Measurements from ENCODE around the gene KCNMB2. TPM values are rescaled to one million over a fixed set of nuclear protein-coding genes. Genes with fewer than 3 reads are reported as not detected.

KCNMB2 gene
- polyA plus RNA-seq, 1 donor (not counting 4 experiments of a cell fraction or from before 2014, with no cell fraction given) = not detected

DNA sequence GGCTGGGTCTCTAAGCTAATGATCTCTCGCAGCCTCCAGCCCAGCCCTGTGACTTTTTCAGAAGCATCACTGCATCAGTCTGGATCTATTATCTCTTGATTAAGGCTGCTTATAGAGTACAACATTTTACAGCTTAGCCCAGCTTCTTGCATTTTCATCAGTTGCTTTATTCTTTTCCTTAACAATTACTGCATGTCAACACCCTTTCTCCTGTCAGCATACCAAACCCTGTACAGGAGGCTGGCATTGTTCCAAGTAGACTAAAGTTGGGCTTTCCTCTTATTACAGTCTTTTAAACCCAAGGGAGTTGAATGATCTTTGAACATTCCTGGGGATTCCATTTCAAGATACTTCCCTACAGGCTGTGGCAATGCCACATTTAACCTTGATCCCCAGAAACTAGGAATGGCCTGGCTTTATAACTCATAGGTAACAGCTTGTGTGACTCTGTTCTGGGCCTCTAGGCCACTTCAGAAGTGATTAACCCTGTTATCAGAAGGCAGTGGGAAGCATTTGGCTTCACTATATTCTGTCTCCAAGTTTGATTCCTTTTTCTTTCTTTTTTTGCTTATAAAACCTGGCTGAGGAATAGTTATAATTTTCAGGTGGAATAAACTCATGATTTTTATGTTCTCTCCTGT is 182.9 kb downstream of the KCNMB2 start:
- Histone ChIP-seq H3K27me3 (ENCODE audit: control insufficient read depth, extremely low read depth, insufficient read depth, low read length) (no peaks in the 10 kb centered on the region), H3K4me1 (ENCODE audit: control insufficient read depth, extremely low read depth, insufficient read depth, low read length) (peaks cover 10% of the 10 kb centered on the region), H3K9me3 (ENCODE audit: control insufficient read depth, low read depth, low read length) (no peaks in the 10 kb centered on the region), H4K20me1 (ENCODE audit: control insufficient read depth, extremely low read depth, insufficient read depth, low read length) (no peaks in the 10 kb centered on the region), H3K4me2 (ENCODE audit: control insufficient read depth, extremely low read depth, insufficient read depth, low read depth, low read length) (no peak overlapping the region), H3K27ac (ENCODE audit: control insufficient read depth, insufficient read depth, low read length) (no peak overlapping the region), H3K36me3 (ENCODE audit: control insufficient read depth in 2 of 2, extremely low read depth in 1 of 2, insufficient read depth in 2 of 2, low read length in 2 of 2) (no peaks in the 10 kb centered on the region), H3K9me1 (ENCODE audit: control insufficient read depth, extremely low read depth, insufficient read depth, low read length) (no peaks in the 10 kb centered on the region), H3K9ac (ENCODE audit: control insufficient read depth, extremely low read depth, insufficient read depth, low read length) (no peak overlapping the region), H3K79me2 (ENCODE audit: control insufficient read depth, insufficient read depth, low read length) (no peaks in the 10 kb centered on the region), H3K4me3 (ENCODE audit: control insufficient read depth in 2 of 3, extremely low read depth in 1 of 3, insufficient read depth in 2 of 3, low read depth in 1 of 3, low read length in 3 of 3) (no peak overlapping the region), H2AFZ (ENCODE audit: control insufficient read depth, low read length) (no peak overlapping the region)
- FAIRE-seq = peak; percentile 9
- TF ChIP-seq CTCF (optimal IDR thresholded peaks at IDR 0.05 in 1 of 3, IDR thresholded peaks at IDR 0.05 in 1 of 3, conservative IDR thresholded peaks at IDR 0.05 in 1 of 3; ENCODE audit: extremely low read depth in 1 of 3, insufficient read depth in 2 of 3, low read length in 3 of 3) (no peak), EZH2 (IDR thresholded peaks at IDR 0.05; ENCODE audit: low read length) (no peak)
- dilution Hi-C loops (cut with MboI; ENCODE audit: extremely low pct_ligation_motif_present, low sequenced_read_pairs) = no loop called here
- no peak for DNase-seq (ENCODE audit: low read depth, low spot score)

DNA sequence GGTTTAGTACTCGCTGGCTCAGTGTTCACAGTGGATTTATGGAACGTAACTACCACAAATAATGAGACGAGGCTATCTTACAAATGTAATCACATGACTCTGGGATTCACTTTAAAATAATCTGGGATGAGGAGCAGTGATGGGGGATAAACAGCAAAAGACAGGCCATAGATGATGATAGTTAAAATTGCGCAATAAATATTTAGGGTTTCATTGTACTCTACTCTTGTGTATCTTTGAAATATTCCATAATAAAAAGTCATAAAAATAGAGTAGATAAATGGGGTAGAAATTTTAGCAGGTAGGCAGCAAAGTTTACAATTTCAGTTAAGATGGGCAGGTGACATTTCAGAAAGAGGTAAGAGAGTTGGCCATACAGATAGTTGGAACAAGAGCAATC is 196.6 kb downstream of the KCNMB2 start:
- TF ChIP-seq CTCF (optimal IDR thresholded peaks at IDR 0.05 in 1 of 3, IDR thresholded peaks at IDR 0.05 in 1 of 3, conservative IDR thresholded peaks at IDR 0.05 in 1 of 3; ENCODE audit: extremely low read depth in 1 of 3, insufficient read depth in 2 of 3, low read length in 3 of 3) (no peak), EZH2 (IDR thresholded peaks at IDR 0.05; ENCODE audit: low read length) (no peak)
- H3K79me2 ChIP-seq (ENCODE audit: control insufficient read depth, insufficient read depth, low read length) = no peaks in the 10 kb centered on the region
- H3K9me1 ChIP-seq (ENCODE audit: control insufficient read depth, extremely low read depth, insufficient read depth, low read length) = no peaks in the 10 kb centered on the region
- no peaks in the 10 kb centered on the region for H3K9me3 ChIP-seq (ENCODE audit: control insufficient read depth, low read depth, low read length)
- no peaks in the 10 kb centered on the region for H3K4me1 ChIP-seq (ENCODE audit: control insufficient read depth, extremely low read depth, insufficient read depth, low read length)
- no peak overlapping the region for H3K4me3 ChIP-seq (ENCODE audit: control insufficient read depth in 2 of 3, extremely low read depth in 1 of 3, insufficient read depth in 2 of 3, low read depth in 1 of 3, low read length in 3 of 3)
- no peaks in the 10 kb centered on the region for H3K27me3 ChIP-seq (ENCODE audit: control insufficient read depth, extremely low read depth, insufficient read depth, low read length)
- no peak for DNase-seq (ENCODE audit: low read depth, low spot score)
- dilution Hi-C loops (cut with MboI; ENCODE audit: extremely low pct_ligation_motif_present, low sequenced_read_pairs) = no loop called here
- no peak for FAIRE-seq
- H2AFZ ChIP-seq (ENCODE audit: control insufficient read depth, low read length) = no peak overlapping the region
- no peak overlapping the region for H3K27ac ChIP-seq (ENCODE audit: control insufficient read depth, insufficient read depth, low read length)
- no peaks in the 10 kb centered on the region for H4K20me1 ChIP-seq (ENCODE audit: control insufficient read depth, extremely low read depth, insufficient read depth, low read length)
- H3K4me2 ChIP-seq (ENCODE audit: control insufficient read depth, extremely low read depth, insufficient read depth, low read depth, low read length) = no peak overlapping the region
- no peak overlapping the region for H3K9ac ChIP-seq (ENCODE audit: control insufficient read depth, extremely low read depth, insufficient read depth, low read length)
- no peaks in the 10 kb centered on the region for H3K36me3 ChIP-seq (ENCODE audit: control insufficient read depth in 2 of 2, extremely low read depth in 1 of 2, insufficient read depth in 2 of 2, low read length in 2 of 2)

Measured in keratinocyte (primary cell).